ENCODE data around the gene FAM3D. TPM values are rescaled to one million over a fixed set of nuclear protein-coding genes. Genes with fewer than 3 reads are reported as not detected.

FAM3D gene
- total and polyA plus RNA-seq, 12 donors = 0.06 to 0.40 (median 0.22) TPM; not detected in 8

- Histone ChIP-seq H3K27ac (no peak overlapping the region), H3K4me3 (no peak overlapping the region), H3K9me3 (replicated peaks in 1 of 3) (no peaks in the 10 kb centered on the region), H3K36me3 (replicated peaks in 1 of 2) (no peaks in the 10 kb centered on the region), H3K4me1 (replicated peaks in 1 of 2) (peaks cover 0 to 10% of the 10 kb centered on the region in 2 donors), H3K27me3 (peaks cover 14% of the 10 kb centered on the region)
- WGBS, 4 donors = 6 to 10% (median 8%) methylated on average over 15 to 44 of the region's 44 CpGs
- TF ChIP-seq CTCF (IDR thresholded peaks at IDR 0.05) = no peak
- TF ChIP-seq POLR2A (IDR thresholded peaks at IDR 0.05) = no peak
- intact Hi-C loops (cut with DNase I) = no loop called here
- DNase-seq = no peak
Observed at GRCh38 chr3:58586776-58587192, 79.8 kb downstream of the FAM3D start.

GRCh38 chr3:58585994-58586393 lies 80.6 kb downstream of the FAM3D start:
- Histone ChIP-seq H3K4me3 (peak overlapping the region in 1 of 4 donors; percentile 62), H3K9me3 (replicated peaks in 1 of 3) (no peaks in the 10 kb centered on the region), H3K4me1 (replicated peaks in 1 of 2) (peaks cover 0 to 10% of the 10 kb centered on the region in 2 donors), H3K36me3 (replicated peaks in 1 of 2) (no peaks in the 10 kb centered on the region), H3K27ac (no peak overlapping the region), H3K27me3 (peaks cover 14% of the 10 kb centered on the region)
- intact Hi-C loops (cut with DNase I) = no loop called here
- TF ChIP-seq POLR2A (IDR thresholded peaks at IDR 0.05) = no peak
- TF ChIP-seq CTCF (IDR thresholded peaks at IDR 0.05) = no peak
- no peak for DNase-seq
- WGBS, 4 donors = 44 to 52% (median 48%) methylated on average over 8 of the region's 8 CpGs

GRCh38 chr3:58585005-58585786 lies 81.4 kb downstream of the FAM3D start:
- Histone ChIP-seq H3K27me3 (peaks cover 14% of the 10 kb centered on the region), H3K4me3 (peak overlapping the region in 2 of 4 donors; percentile 62 to 71), H3K9me3 (replicated peaks in 1 of 3) (no peaks in the 10 kb centered on the region), H3K36me3 (replicated peaks in 1 of 2) (no peaks in the 10 kb centered on the region), H3K4me1 (replicated peaks in 1 of 2) (peaks cover 0 to 10% of the 10 kb centered on the region in 2 donors), H3K27ac (peak overlapping the region in 4 of 5 donors; percentile 1 to 80 (median 42))
- intact Hi-C loops (cut with DNase I) = no loop called here
- WGBS, 4 donors = 2 to 11% (median 7%) methylated on average over 22 to 46 of the region's 46 CpGs
- TF ChIP-seq POLR2A (IDR thresholded peaks at IDR 0.05) (no peak), CTCF (IDR thresholded peaks at IDR 0.05) (peak; percentile 61 to 87 (median 77))
- peak; percentile 66 to 84 (median 81) for DNase-seq

GRCh38 chr3:58584690-58585004 lies 81.9 kb downstream of the FAM3D start:
- H3K27me3 ChIP-seq = peaks cover 14% of the 10 kb centered on the region
- peaks cover 0 to 10% of the 10 kb centered on the region in 2 donors for H3K4me1 ChIP-seq (replicated peaks in 1 of 2)
- DNase-seq = no peak
- no peaks in the 10 kb centered on the region for H3K36me3 ChIP-seq (replicated peaks in 1 of 2)
- no peaks in the 10 kb centered on the region for H3K9me3 ChIP-seq (replicated peaks in 1 of 3)
- H3K27ac ChIP-seq = peak overlapping the region in 3 of 5 donors; percentile 1 to 80 (median 63)
- no peak for TF ChIP-seq POLR2A (IDR thresholded peaks at IDR 0.05)
- TF ChIP-seq CTCF (IDR thresholded peaks at IDR 0.05) = no peak
- 38 to 56% (median 48%) methylated on average over 10 of the region's 10 CpGs for WGBS, 4 donors
- intact Hi-C loops (cut with DNase I) = no loop called here
- peak overlapping the region in 2 of 4 donors; percentile 62 to 71 for H3K4me3 ChIP-seq

Other genes with a start within 250 kb of the FAM3D start
- 100 to 1,000 TPM in 5 of 9 donors, 10 to 100 TPM in 4; 84.2 to 264 (median 107) TPM for gene PDHB, start 232.9 kb downstream of the FAM3D start, total RNA-seq
- 100 to 1,000 TPM in 1 of 3 donors, 10 to 100 TPM in 2; 59.2 to 198 (median 84.8) TPM for gene PDHB, start 232.9 kb downstream of the FAM3D start, polyA plus RNA-seq
- gene KCTD6, start 174.7 kb downstream of the FAM3D start, total RNA-seq = 10 to 100 TPM in 4 of 9 donors, 1 to 10 TPM in 5; 7.2 to 17.9 (median 9.5) TPM
- 10 to 100 TPM; 15.4 to 19.9 (median 16.1) TPM for gene KCTD6, start 174.7 kb downstream of the FAM3D start, polyA plus RNA-seq
- gene ACOX2, start 129.6 kb downstream of the FAM3D start, total RNA-seq = 10 to 100 TPM in 8 of 9 donors, 1 to 10 TPM in 1; 8.1 to 52.4 (median 29.1) TPM
- 10 to 100 TPM; 24.0 to 65.5 (median 56.4) TPM for gene ACOX2, start 129.6 kb downstream of the FAM3D start, polyA plus RNA-seq
- gene FAM107A, start 89.4 kb downstream of the FAM3D start, total RNA-seq = 10 to 100 TPM in 1 of 9 donors, 1 to 10 TPM in 8; 1.2 to 11.6 (median 5.7) TPM
- 10 to 100 TPM in 1 of 3 donors, 1 to 10 TPM in 2; 4.9 to 12.5 (median 6.8) TPM for gene FAM107A, start 89.4 kb downstream of the FAM3D start, polyA plus RNA-seq

Data from adrenal gland (tissue), 12 donors.